ENCODE data around the gene LYPD5.
"Not testable (repeated sequence)": the region's sequence is repeated elsewhere in the genome, so short reads cannot be mapped to it uniquely, and the experiment has no call there.

Gene LYPD5

DNA sequence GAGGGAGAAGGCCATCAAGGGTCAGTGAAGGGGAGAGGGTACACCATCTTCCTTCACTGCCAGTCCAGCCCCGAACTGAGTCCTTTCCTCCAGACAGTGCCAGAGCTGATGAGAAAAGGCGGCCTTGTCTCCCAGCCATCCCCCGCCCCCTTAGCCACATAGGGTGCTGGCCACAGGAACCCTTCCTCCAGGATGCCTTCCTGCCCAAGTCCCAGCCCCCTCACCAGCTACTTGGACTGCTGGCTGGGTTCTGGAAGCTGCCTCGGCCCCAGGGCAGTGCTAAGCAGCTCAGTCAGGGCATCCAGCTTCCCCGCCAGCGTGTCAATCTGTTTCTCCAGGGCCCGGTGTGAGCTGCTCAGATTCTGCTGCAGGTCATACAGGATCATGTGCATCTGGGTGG lies 34.9 kb downstream of the LYPD5 start:
- H3K27me3 ChIP-seq (ENCODE audit: control insufficient read depth in 1 of 2, insufficient read depth in 2 of 2, low read length in 2 of 2), result peaks cover 0 to 2% of the 10 kb centered on the region in 2 donors
- no peak overlapping the region for H3K9ac ChIP-seq (ENCODE audit: low read length in 2 of 2)
- no peak overlapping the region for H3K27ac ChIP-seq (ENCODE audit: low read length)
- no peak overlapping the region for H3K4me3 ChIP-seq (ENCODE audit: low read length in 2 of 2)
- H3K36me3 ChIP-seq (ENCODE audit: control insufficient read depth in 2 of 2, insufficient read depth in 2 of 2, low read length in 2 of 2), result no peaks in the 10 kb centered on the region
- no peaks in the 10 kb centered on the region for H3K9me3 ChIP-seq (ENCODE audit: control insufficient read depth in 2 of 2, low read length in 2 of 2)
- no peaks in the 10 kb centered on the region for H3K4me1 ChIP-seq (ENCODE audit: control insufficient read depth, insufficient read depth, low read length)

DNA sequence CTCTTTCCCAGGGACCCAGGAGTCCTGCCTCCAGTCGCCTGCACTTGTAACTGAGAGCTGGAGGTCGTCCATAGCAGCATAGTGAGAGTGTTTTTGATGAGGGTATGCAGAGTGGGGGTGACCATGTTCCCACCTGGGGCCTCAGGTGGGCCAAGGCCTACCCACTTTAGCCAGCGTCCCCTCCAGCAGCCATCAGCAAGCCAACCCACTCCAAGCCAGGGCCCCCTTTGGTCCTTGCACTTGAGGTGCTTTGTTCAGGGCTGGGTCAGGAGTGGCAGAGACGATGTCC lies 35.5 kb downstream of the LYPD5 start:
- H3K36me3 ChIP-seq (ENCODE audit: control insufficient read depth in 2 of 2, insufficient read depth in 2 of 2, low read length in 2 of 2), result no peaks in the 10 kb centered on the region
- peaks cover 0 to 2% of the 10 kb centered on the region in 2 donors for H3K27me3 ChIP-seq (ENCODE audit: control insufficient read depth in 1 of 2, insufficient read depth in 2 of 2, low read length in 2 of 2)
- no peaks in the 10 kb centered on the region for H3K9me3 ChIP-seq (ENCODE audit: control insufficient read depth in 2 of 2, low read length in 2 of 2)
- H3K4me3 ChIP-seq (ENCODE audit: low read length in 2 of 2), result no peak overlapping the region
- no peak overlapping the region for H3K9ac ChIP-seq (ENCODE audit: low read length in 2 of 2)
- no peak overlapping the region for H3K27ac ChIP-seq (ENCODE audit: low read length)
- no peaks in the 10 kb centered on the region for H3K4me1 ChIP-seq (ENCODE audit: control insufficient read depth, insufficient read depth, low read length)

DNA sequence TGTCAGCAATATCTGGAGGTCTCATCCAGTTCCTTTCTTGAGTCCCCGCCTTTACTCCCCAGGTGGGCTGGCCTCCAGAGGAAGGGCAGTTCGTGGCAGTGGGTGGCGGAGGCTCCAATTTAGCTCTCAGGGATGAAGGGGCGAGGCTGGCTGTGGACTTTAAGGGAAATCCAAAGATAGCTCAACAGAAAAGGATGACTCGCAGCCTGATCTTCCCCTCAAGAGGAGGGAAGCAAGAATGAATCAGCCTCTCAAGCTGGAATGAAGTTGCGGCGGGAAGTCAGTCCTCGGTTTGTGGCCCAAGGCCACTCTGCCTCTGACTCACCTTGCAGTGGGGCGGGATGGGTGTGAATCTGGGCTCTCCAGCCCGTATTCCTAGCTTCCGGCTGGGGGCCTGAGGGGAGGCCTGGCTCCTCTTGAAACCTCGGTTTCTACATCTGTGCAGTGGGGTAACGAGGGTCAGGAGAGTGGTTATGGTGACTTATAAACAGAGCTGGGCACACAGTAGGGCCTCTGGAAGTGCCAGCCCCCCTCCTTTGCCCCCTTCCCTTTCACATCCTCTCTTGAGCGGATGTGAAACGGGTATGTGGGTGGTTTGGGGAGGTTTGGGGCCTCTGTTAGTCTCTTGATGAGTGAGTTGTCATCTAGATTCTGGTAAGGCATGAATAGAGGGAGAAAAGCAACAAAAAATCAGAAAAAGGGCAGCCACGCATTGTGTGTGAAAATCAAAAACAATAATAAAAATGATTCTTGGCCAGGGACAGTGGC lies 37.0 kb downstream of the LYPD5 start:
- no peak overlapping the region for H3K27ac ChIP-seq (ENCODE audit: low read length)
- no peaks in the 10 kb centered on the region for H3K4me1 ChIP-seq (ENCODE audit: control insufficient read depth, insufficient read depth, low read length)
- no peaks in the 10 kb centered on the region for H3K9me3 ChIP-seq (ENCODE audit: control insufficient read depth in 2 of 2, low read length in 2 of 2)
- no peak overlapping the region for H3K9ac ChIP-seq (ENCODE audit: low read length in 2 of 2)
- H3K4me3 ChIP-seq (ENCODE audit: low read length in 2 of 2), result no peak overlapping the region
- peaks cover 0 to 2% of the 10 kb centered on the region in 2 donors for H3K27me3 ChIP-seq (ENCODE audit: control insufficient read depth in 1 of 2, insufficient read depth in 2 of 2, low read length in 2 of 2)
- no peaks in the 10 kb centered on the region for H3K36me3 ChIP-seq (ENCODE audit: control insufficient read depth in 2 of 2, insufficient read depth in 2 of 2, low read length in 2 of 2)

DNA sequence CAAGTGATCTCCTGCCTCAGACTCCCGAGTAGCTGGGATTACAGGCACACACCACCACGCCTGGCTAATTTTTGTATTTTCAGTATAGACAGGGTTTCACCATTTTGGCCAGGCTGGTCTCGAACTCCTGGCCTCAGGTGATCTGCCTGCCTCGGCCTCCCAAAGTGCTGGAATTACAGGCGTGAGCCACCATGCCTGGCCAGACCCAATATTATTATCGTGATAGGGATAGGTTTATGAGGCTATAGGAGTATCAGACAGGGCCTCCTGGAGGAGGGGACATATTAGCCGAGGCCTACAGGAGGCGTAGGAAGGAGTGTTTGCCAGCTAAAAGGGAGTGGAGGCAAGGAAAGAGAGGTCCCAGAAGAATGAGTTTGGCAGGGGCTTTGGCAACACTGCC lies 37.6 kb downstream of the LYPD5 start:
- H3K4me3 ChIP-seq (ENCODE audit: low read length in 2 of 2); H3K27ac ChIP-seq (ENCODE audit: low read length); H3K27me3 ChIP-seq (ENCODE audit: control insufficient read depth in 1 of 2, insufficient read depth in 2 of 2, low read length in 2 of 2); H3K9me3 ChIP-seq (ENCODE audit: control insufficient read depth in 2 of 2, low read length in 2 of 2); H3K4me1 ChIP-seq (ENCODE audit: control insufficient read depth, insufficient read depth, low read length); H3K36me3 ChIP-seq (ENCODE audit: control insufficient read depth in 2 of 2, insufficient read depth in 2 of 2, low read length in 2 of 2); H3K9ac ChIP-seq (ENCODE audit: low read length in 2 of 2): not testable (repeated sequence)

DNA sequence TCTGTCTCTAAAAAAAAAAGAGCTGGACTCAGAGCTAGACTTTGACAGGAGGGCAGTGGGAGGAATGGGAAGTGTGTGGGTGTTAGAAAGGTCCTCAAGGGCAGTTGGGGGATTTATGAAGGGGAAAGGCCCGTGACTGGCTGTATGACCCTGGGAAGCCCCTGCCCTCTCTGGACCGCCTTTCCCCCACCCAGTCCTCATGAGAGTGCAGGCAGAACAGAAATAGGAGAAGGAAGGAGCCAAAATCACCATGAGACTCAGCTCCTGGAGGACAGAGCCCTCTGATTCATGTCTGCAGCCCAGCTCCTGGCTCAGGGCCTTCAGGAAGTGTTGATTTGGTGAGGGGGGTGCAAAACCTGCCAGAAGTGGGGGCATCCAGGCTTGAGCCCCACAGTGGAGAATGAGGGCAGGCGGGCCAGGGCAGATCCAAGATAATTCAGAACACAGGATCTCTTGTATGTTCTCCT lies 38.7 kb downstream of the LYPD5 start:
- Histone ChIP-seq H3K4me1 (ENCODE audit: control insufficient read depth, insufficient read depth, low read length) (no peaks in the 10 kb centered on the region), H3K4me3 (ENCODE audit: low read length in 2 of 2) (no peak overlapping the region), H3K27ac (ENCODE audit: low read length) (no peak overlapping the region)

DNA sequence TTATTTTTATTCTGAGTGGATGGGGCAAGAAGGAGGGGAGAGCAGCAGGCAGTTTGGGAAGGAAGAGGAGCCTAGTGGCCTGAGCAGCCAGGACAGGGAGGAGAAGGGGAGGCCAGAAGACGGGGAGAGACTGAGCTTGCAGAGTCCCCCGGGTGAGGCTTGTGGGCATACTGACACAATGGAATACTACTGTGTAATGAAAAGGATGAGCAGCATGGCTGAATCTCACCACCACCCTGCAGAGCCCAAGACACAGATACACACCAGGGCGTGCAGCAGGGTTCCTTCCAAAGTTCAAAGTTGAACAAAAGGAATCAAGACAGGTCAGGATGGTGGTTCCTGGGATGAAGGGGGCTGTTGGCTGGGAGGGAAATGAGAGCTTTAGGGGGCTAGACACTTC lies 39.4 kb downstream of the LYPD5 start:
- H3K27me3 ChIP-seq (ENCODE audit: control insufficient read depth in 1 of 2, insufficient read depth in 2 of 2, low read length in 2 of 2), result no peaks in the 10 kb centered on the region
- no peaks in the 10 kb centered on the region for H3K9me3 ChIP-seq (ENCODE audit: control insufficient read depth in 2 of 2, low read length in 2 of 2)
- H3K27ac ChIP-seq (ENCODE audit: low read length), result no peak overlapping the region
- no peak overlapping the region for H3K9ac ChIP-seq (ENCODE audit: low read length in 2 of 2)
- H3K36me3 ChIP-seq (ENCODE audit: control insufficient read depth in 2 of 2, insufficient read depth in 2 of 2, low read length in 2 of 2), result no peaks in the 10 kb centered on the region
- no peaks in the 10 kb centered on the region for H3K4me1 ChIP-seq (ENCODE audit: control insufficient read depth, insufficient read depth, low read length)
- no peak overlapping the region for H3K4me3 ChIP-seq (ENCODE audit: low read length in 2 of 2)

More for the DNA sequence above, 38.7 kb downstream of the LYPD5 start:
- H3K9me3 ChIP-seq (ENCODE audit: control insufficient read depth in 2 of 2, low read length in 2 of 2), result no peaks in the 10 kb centered on the region
- H3K27me3 ChIP-seq (ENCODE audit: control insufficient read depth in 1 of 2, insufficient read depth in 2 of 2, low read length in 2 of 2), result no peaks in the 10 kb centered on the region
- H3K9ac ChIP-seq (ENCODE audit: low read length in 2 of 2), result no peak overlapping the region
- no peaks in the 10 kb centered on the region for H3K36me3 ChIP-seq (ENCODE audit: control insufficient read depth in 2 of 2, insufficient read depth in 2 of 2, low read length in 2 of 2)

DNA sequence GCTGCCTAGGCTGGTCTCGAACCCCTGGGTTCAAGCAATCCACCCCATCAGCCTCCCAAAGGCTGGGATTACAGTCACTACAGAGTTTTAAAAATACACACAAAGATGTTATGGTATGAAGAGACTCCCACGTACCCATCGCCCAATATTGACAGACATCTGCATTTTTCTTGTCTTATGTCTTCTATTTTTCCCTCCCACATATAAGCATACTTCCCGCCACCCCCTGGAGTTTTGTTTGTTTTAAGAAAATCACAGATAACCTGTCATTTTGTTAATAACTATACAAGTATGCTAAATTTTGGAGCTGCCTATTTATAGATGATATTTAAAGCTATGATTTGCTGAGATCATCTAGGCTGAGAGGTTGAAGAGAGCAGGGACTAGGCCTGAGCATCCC lies 41.3 kb downstream of the LYPD5 start:
- Histone ChIP-seq H3K27ac (ENCODE audit: low read length) (no peak overlapping the region), H3K4me1 (ENCODE audit: control insufficient read depth, insufficient read depth, low read length) (no peaks in the 10 kb centered on the region), H3K4me3 (ENCODE audit: low read length in 2 of 2) (no peak overlapping the region), H3K9ac (ENCODE audit: low read length in 2 of 2) (no peak overlapping the region), H3K9me3 (ENCODE audit: control insufficient read depth in 2 of 2, low read length in 2 of 2) (no peaks in the 10 kb centered on the region), H3K36me3 (ENCODE audit: control insufficient read depth in 2 of 2, insufficient read depth in 2 of 2, low read length in 2 of 2) (no peaks in the 10 kb centered on the region), H3K27me3 (ENCODE audit: control insufficient read depth in 1 of 2, insufficient read depth in 2 of 2, low read length in 2 of 2) (no peaks in the 10 kb centered on the region)

DNA sequence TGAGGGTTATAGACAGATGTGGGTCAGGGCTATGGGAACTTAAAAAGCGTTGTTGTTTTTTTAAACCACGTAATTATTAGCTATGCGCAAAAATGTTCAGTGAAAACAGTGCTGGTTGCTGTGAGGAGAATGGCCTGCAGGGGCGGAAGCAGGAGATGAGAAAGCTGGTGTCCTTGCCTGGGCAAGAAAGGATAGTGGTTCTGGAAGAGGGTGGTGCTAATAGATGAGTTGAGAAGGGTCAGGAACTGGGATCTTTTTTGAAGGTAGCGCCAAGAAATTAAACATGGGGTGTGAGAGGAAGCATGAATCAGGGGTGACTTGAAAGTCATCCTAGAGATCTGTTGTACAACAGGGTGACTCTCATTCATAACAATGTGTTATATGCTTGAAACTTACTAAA lies 42.7 kb downstream of the LYPD5 start:
- Histone ChIP-seq H3K27me3 (ENCODE audit: control insufficient read depth in 1 of 2, insufficient read depth in 2 of 2, low read length in 2 of 2) (no peaks in the 10 kb centered on the region), H3K4me1 (ENCODE audit: control insufficient read depth, insufficient read depth, low read length) (peaks cover 5% of the 10 kb centered on the region), H3K4me3 (ENCODE audit: low read length in 2 of 2) (no peak overlapping the region), H3K27ac (ENCODE audit: low read length) (no peak overlapping the region), H3K9ac (ENCODE audit: low read length in 2 of 2) (no peak overlapping the region), H3K9me3 (ENCODE audit: control insufficient read depth in 2 of 2, low read length in 2 of 2) (no peaks in the 10 kb centered on the region), H3K36me3 (ENCODE audit: control insufficient read depth in 2 of 2, insufficient read depth in 2 of 2, low read length in 2 of 2) (no peaks in the 10 kb centered on the region)

DNA sequence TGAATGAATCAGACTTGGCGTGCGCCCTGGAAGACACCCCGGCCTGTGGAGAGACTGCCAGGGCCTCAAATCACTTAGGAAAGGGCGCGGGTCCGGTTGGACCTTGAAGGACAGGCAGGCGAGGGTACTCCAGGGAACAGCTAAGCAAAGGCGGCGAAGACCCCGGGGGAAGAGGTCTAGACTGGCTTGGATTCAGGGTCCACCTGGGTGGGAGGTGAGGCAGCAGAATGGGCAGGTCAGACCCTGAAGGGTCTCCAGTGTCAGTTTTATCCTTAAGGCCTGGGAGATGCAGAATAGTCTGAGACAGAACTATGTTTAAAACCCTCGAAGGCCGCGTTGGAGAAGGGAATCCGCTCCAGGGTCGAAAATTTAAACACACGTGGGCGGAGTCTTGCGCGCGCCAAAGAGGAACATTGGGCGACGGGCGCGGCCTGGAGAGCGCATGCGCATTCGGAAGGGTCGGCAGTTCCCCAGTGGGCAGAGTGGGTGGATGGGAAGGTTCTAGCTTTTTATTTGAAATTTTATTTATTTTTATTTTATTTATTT lies 46.9 kb downstream of the LYPD5 start:
- peak overlapping the region; percentile 96 for H3K27ac ChIP-seq (ENCODE audit: low read length)
- peaks cover 1 to 8% of the 10 kb centered on the region in 2 donors for H3K36me3 ChIP-seq (ENCODE audit: control insufficient read depth in 2 of 2, insufficient read depth in 2 of 2, low read length in 2 of 2)
- peaks cover 18% of the 10 kb centered on the region for H3K4me1 ChIP-seq (ENCODE audit: control insufficient read depth, insufficient read depth, low read length)
- H3K27me3 ChIP-seq (ENCODE audit: control insufficient read depth in 1 of 2, insufficient read depth in 2 of 2, low read length in 2 of 2), result no peaks in the 10 kb centered on the region
- H3K4me3 ChIP-seq (ENCODE audit: low read length in 2 of 2), result peak overlapping the region; percentile 78 to 90
- peak overlapping the region; percentile 60 to 87 for H3K9ac ChIP-seq (ENCODE audit: low read length in 2 of 2)
- no peaks in the 10 kb centered on the region for H3K9me3 ChIP-seq (ENCODE audit: control insufficient read depth in 2 of 2, low read length in 2 of 2)

DNA sequence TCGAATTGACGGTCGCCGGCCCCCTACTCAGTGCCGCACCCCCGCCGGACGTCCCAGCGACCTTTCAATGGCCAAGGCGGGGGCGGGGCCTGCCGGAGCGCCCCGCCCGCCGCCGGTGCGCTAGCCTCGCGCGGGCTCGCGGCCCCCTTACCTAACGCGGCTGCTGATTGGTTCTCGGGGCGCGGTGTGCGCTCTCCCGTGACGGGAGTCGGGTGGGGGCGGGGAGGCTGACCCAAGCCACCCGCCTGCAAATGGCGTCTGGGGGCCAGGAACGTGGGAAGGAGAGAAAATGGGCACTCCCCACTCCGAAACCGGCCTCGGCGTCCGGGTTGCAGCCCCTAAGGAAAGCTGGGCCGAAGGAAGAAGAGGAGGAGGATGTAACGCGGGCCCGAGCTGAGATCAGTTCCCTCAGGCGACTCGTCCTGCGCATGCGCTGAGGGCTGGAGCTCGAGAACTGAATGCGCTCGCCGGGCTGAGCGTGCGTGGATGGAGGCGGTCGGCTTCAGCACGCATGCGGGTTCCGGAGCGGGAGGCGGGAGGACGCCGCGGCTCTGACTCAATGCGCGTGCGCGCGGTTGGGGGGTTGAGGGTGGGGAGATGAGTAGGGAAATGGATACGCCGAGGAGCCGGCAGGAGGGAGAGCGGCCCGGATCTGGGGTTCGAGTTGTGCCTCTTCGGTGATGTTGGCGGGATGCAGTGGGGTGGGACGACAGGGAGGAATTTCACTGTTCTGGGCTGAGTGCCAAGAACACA lies 47.6 kb downstream of the LYPD5 start, which contains the start of gene SMG9:
Gene SMG9, minus strand, starts transcription at position 460 of the 753 bp plus-strand sequence. CDS start 4,221 bp downstream, outside the sequence.
- H3K27me3 ChIP-seq (ENCODE audit: control insufficient read depth in 1 of 2, insufficient read depth in 2 of 2, low read length in 2 of 2), result no peaks in the 10 kb centered on the region
- peak within 1 kb of the TSS; percentile 78 to 90 for H3K4me3 ChIP-seq (ENCODE audit: low read length in 2 of 2)
- H3K9me3 ChIP-seq (ENCODE audit: control insufficient read depth in 2 of 2, low read length in 2 of 2), result no peaks in the 10 kb centered on the region
- H3K36me3 ChIP-seq (ENCODE audit: control insufficient read depth in 2 of 2, insufficient read depth in 2 of 2, low read length in 2 of 2), result peaks cover 7 to 14% of the 10 kb centered on the region in 2 donors
- peak within 1 kb of the TSS; percentile 96 for H3K27ac ChIP-seq (ENCODE audit: low read length)
- peak within 1 kb of the TSS; percentile 75 to 87 for H3K9ac ChIP-seq (ENCODE audit: low read length in 2 of 2)
- peaks cover 18% of the 10 kb centered on the region for H3K4me1 ChIP-seq (ENCODE audit: control insufficient read depth, insufficient read depth, low read length)

DNA sequence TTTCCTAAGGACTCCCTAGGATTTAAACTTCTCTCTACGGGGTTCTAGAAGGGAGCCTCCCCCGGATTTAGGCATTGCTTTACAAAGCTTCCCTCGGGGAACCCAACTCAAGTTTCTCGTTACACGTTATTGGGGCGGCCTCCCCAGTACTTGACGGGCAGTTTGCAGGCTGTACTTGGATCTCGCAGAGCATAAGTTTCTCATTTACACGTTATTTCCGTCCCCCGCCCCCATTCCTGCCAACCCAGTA lies 48.1 kb downstream of the LYPD5 start:
- peak overlapping the region; percentile 78 to 90 for H3K4me3 ChIP-seq (ENCODE audit: low read length in 2 of 2)
- H3K36me3 ChIP-seq (ENCODE audit: control insufficient read depth in 2 of 2, insufficient read depth in 2 of 2, low read length in 2 of 2), result peaks cover 12 to 18% of the 10 kb centered on the region in 2 donors
- H3K27ac ChIP-seq (ENCODE audit: low read length), result peak overlapping the region; percentile 96
- peak overlapping the region; percentile 75 to 87 for H3K9ac ChIP-seq (ENCODE audit: low read length in 2 of 2)
- H3K4me1 ChIP-seq (ENCODE audit: control insufficient read depth, insufficient read depth, low read length), result peaks cover 18% of the 10 kb centered on the region
- H3K27me3 ChIP-seq (ENCODE audit: control insufficient read depth in 1 of 2, insufficient read depth in 2 of 2, low read length in 2 of 2), result no peaks in the 10 kb centered on the region
- no peaks in the 10 kb centered on the region for H3K9me3 ChIP-seq (ENCODE audit: control insufficient read depth in 2 of 2, low read length in 2 of 2)

Data from stomach smooth muscle (tissue), 2 donors.